AG04449 (cell line): ENCODE data around the gene BCAR3.
A peak's percentile ranks its signal among the peaks of the same experiment; 100 is the strongest.

Source experiments
- CTCF ChIA-PET: fragments of 350-600 bp; formaldehyde crosslinking; extraction: SDS; loops from one replicate; lab custom pipeline; 2021; ENCODE audit warnings: antibody characterized with exemption; lab: Yijun Ruan, JAX
- POLR2A ChIA-PET: fragments of 400-600, 350-600 bp; formaldehyde crosslinking; extraction: SDS; loops from one replicate; lab custom pipeline; 2020; ENCODE audit warnings: antibody characterized with exemption, inconsistent platforms; lab: Yijun Ruan, JAX
- DNase-seq: peaks from one replicate; pipeline ENCODE4 v3.0.0-alpha.2; 2010; ENCODE audit warnings: low read depth, low spot score
- H3K4me3 ChIP-seq: 2 replicates; pipeline ENCODE4 v1.5.1; 2011; ENCODE audit warnings: low read depth, mild to moderate bottlenecking, control low read depth, low read length
- CTCF ChIP-seq: IDR thresholded peaks from one replicate; pipeline ENCODE4 v1.5.1; 2011; ENCODE audit warnings: mild to moderate bottlenecking, moderate library complexity, low read length, control low read depth, inconsistent platforms; ENCODE audit not compliant: insufficient read depth; ENCODE audit errors: missing control alignments

The BCAR3 gene

GRCh38 chr1:93635614-93636543 is 45.8 kb downstream of the BCAR3 start:
- no peak for DNase-seq
- no peak overlapping the region for H3K4me3 ChIP-seq
- CTCF ChIA-PET, result interaction anchor here (0.6 to 22.7 kb wide), 9 partner anchors 16 to 212 kb away, joined by 3 to 437 read pairs (median 4); no protein-coding TSS in a partner anchor
- no peak for TF ChIP-seq CTCF
- POLR2A ChIA-PET, result no interaction called here

GRCh38 chr1:93633313-93633712 is 48.3 kb downstream of the BCAR3 start:
- no peak for DNase-seq
- ChIA-PET CTCF (interaction anchor here (0.8 to 22.7 kb wide), 13 partner anchors 9 to 209 kb away, joined by 3 to 437 read pairs (median 4); partner anchors contain the start of gene BCAR3), POLR2A (no interaction called here)
- no peak for TF ChIP-seq CTCF
- no peak overlapping the region for H3K4me3 ChIP-seq

GRCh38 chr1:93631626-93632365 is 49.8 kb downstream of the BCAR3 start:
- no peak overlapping the region for H3K4me3 ChIP-seq
- TF ChIP-seq CTCF, result peak; percentile 10
- CTCF ChIA-PET, result interaction anchor here (1.1 to 22.7 kb wide), 16 partner anchors 9 to 704 kb away, joined by 3 to 437 read pairs (median 5); no protein-coding TSS in a partner anchor
- POLR2A ChIA-PET, result interaction anchor here (1.8 kb wide), 1 partner anchor 50 kb away, joined by 3 read pairs; the partner anchor contains the start of gene BCAR3
- DNase-seq, result no peak

GRCh38 chr1:93630168-93630567 is 51.5 kb downstream of the BCAR3 start:
- no peak overlapping the region for H3K4me3 ChIP-seq
- no peak for TF ChIP-seq CTCF
- POLR2A ChIA-PET, result interaction anchor here (0.6 to 1.8 kb wide), 6 partner anchors 50 to 216 kb away, joined by 3 to 4 read pairs (median 3); partner anchors contain the start of gene BCAR3
- no peak for DNase-seq
- CTCF ChIA-PET, result interaction anchor here (0.8 to 22.7 kb wide), 35 partner anchors 10 to 326 kb away, joined by 3 to 437 read pairs (median 6); partner anchors contain the start of gene BCAR3

GRCh38 chr1:93629101-93630059 is 52.3 kb downstream of the BCAR3 start:
- TF ChIP-seq CTCF, result peak; percentile 70
- CTCF ChIA-PET, result interaction anchor here (0.7 to 22.7 kb wide), 62 partner anchors 10 to 707 kb away, joined by 3 to 437 read pairs (median 5); partner anchors contain the start of genes BCAR3 and FNBP1L
- no peak for DNase-seq
- POLR2A ChIA-PET, result interaction anchor here (0.6 to 1.1 kb wide), 4 partner anchors 51 to 217 kb away, joined by 3 read pairs; no protein-coding TSS in a partner anchor
- no peak overlapping the region for H3K4me3 ChIP-seq
